Endothelial cell of umbilical vein (primary cell): ENCODE results near the gene USP35. TPM values are rescaled to one million over a fixed set of nuclear protein-coding genes. Genes with fewer than 3 reads are reported as not detected.

Source experiments
- BruUV-seq: library from RNA; stranded (reverse); fragments of 400-500 nt; replicated peaks from 2 replicates; lab custom pipeline; 2021; lab: Mats Ljungman, UMichigan
- CTCF ChIA-PET: fragments of 300-600, 350-600 bp; sonication (Branson Sonifier 250); formaldehyde crosslinking; loops from one replicate; lab custom pipeline; 2021; ENCODE audit warnings: antibody characterized with exemption, inconsistent platforms; lab: Charles Lee
- POLR2A ChIA-PET: fragments of 300-600, 350-600 bp; sonication (Branson Sonifier 250); formaldehyde crosslinking; loops from one replicate; lab custom pipeline; 2021; ENCODE audit warnings: antibody characterized with exemption, inconsistent platforms; lab: Charles Lee
- DNase-seq: peaks from one replicate; pipeline ENCODE4 v3.0.0-alpha.2; 2011; ENCODE audit warnings: low read depth, low spot score
- FAIRE-seq: peaks from 2 replicates; lab custom pipeline; 2011; peaks lifted over from hg19 to GRCh38; lab: Jason Lieb, UNC
- H2AFZ ChIP-seq: 2 replicates; pipeline ENCODE4 v1.6.0; 2012; ENCODE audit warnings: low read depth, low read length, control low read depth, inconsistent platforms
- H3K27ac ChIP-seq: 2 replicates; pipeline ENCODE4 v1.5.1; 2011; ENCODE audit warnings: low read depth, mild to moderate bottlenecking, control low read depth, low read length, moderate library complexity; ENCODE audit not compliant: insufficient read depth
- H3K27me3 ChIP-seq, 2 experiments: 2 replicates each; pipeline versions ENCODE4 v1.6.0 to v1.6.1; 2011; ENCODE audit warnings: low read length in 2 of 2, mixed read lengths in 1 of 2; ENCODE audit not compliant: control insufficient read depth in 2 of 2, insufficient read depth in 2 of 2
- H3K36me3 ChIP-seq, 2 experiments: 2 replicates in 1 of 2; 3 replicates in 1 of 2; pipeline ENCODE4 v1.5.1; 2011; ENCODE audit warnings: low read length in 2 of 2, mild to moderate bottlenecking in 1 of 2, moderate library complexity in 1 of 2; ENCODE audit not compliant: control insufficient read depth in 2 of 2, insufficient read depth in 2 of 2; ENCODE audit errors: extremely low read depth in 1 of 2
- H3K4me1 ChIP-seq: 3 replicates; pipeline ENCODE4 v1.5.1; 2011; ENCODE audit warnings: mild to moderate bottlenecking, low read length; ENCODE audit not compliant: control insufficient read depth, insufficient read depth; ENCODE audit errors: extremely low read depth
- H3K4me2 ChIP-seq: 2 replicates; pipeline ENCODE4 v1.6.1; 2011; ENCODE audit warnings: low read length, control low read depth, mixed read lengths; ENCODE audit not compliant: insufficient read depth
- H3K4me3 ChIP-seq, 3 experiments: fragments of 200-600 bp in 1 of 3; sonication (generic), shearing (Covaris generic) in 1 of 3; replicated peaks in 1 of 3; 2 replicates each; pipeline ENCODE4 v1.5.1; 2011 to 2016; ENCODE audit warnings: control low read depth in 3 of 3, low read length in 3 of 3, mild to moderate bottlenecking in 2 of 3, inconsistent platforms in 1 of 3, low read depth in 1 of 3, moderate library complexity in 1 of 3; ENCODE audit not compliant: insufficient read depth in 1 of 3
- H3K79me2 ChIP-seq: 2 replicates; pipeline ENCODE4 v1.6.0; 2012; ENCODE audit warnings: low read length, inconsistent platforms; ENCODE audit not compliant: control insufficient read depth, insufficient read depth
- H3K9ac ChIP-seq: replicated peaks from 2 replicates; pipeline ENCODE3; 2011; ENCODE audit warnings: low read length, control low read depth; ENCODE audit not compliant: insufficient read depth; ENCODE audit errors: extremely low read depth
- H3K9me1 ChIP-seq: replicated peaks from 3 replicates; pipeline ENCODE4 v1.6.0; 2011; ENCODE audit warnings: mild to moderate bottlenecking, low read length; ENCODE audit not compliant: control insufficient read depth, insufficient read depth; ENCODE audit errors: extremely low read depth
- H3K9me3 ChIP-seq: replicated peaks from 2 replicates; pipeline ENCODE4 v1.5.1; 2012; ENCODE audit warnings: low read length, inconsistent platforms; ENCODE audit not compliant: control insufficient read depth, insufficient read depth
- H4K20me1 ChIP-seq: replicated peaks from 2 replicates; pipeline ENCODE3; 2011; ENCODE audit warnings: mild to moderate bottlenecking, low read length; ENCODE audit not compliant: control insufficient read depth, insufficient read depth; ENCODE audit errors: extremely low read depth
- CTCF ChIP-seq, 2 donors: IDR thresholded peaks; 1 replicate in 1 of 2; 2 replicates in 1 of 2; pipeline ENCODE4 v1.5.1; 2011; ENCODE audit warnings: low read length in 2 of 2, mild to moderate bottlenecking in 2 of 2, moderate library complexity in 2 of 2, control low read depth in 1 of 2, inconsistent platforms in 1 of 2, low read depth in 1 of 2; ENCODE audit not compliant: insufficient read depth in 1 of 2; ENCODE audit errors: extremely low read depth in 1 of 2
- EZH2 ChIP-seq: IDR thresholded peaks from 2 replicates; pipeline ENCODE4 v1.6.1; 2012; ENCODE audit warnings: borderline replicate concordance, low read depth, mild to moderate bottlenecking, moderate library complexity, low read length, inconsistent platforms; ENCODE audit not compliant: severe bottlenecking
- FOS ChIP-seq: IDR thresholded peaks from 2 replicates; pipeline ENCODE4 v1.6.1; 2011; ENCODE audit warnings: mild to moderate bottlenecking, low read length, moderate library complexity, borderline replicate concordance; ENCODE audit not compliant: insufficient read depth
- GATA2 ChIP-seq: IDR thresholded peaks from 2 replicates; pipeline ENCODE4 v1.7.0; 2011; ENCODE audit warnings: low read depth, mild to moderate bottlenecking, moderate library complexity, mixed read lengths, low read length; ENCODE audit not compliant: insufficient read length, insufficient read depth
- JUN ChIP-seq: IDR thresholded peaks from 2 replicates; pipeline ENCODE4 v1.6.1; 2011; ENCODE audit warnings: borderline replicate concordance, low read depth; ENCODE audit not compliant: insufficient read length, insufficient read depth
- MAX ChIP-seq: IDR thresholded peaks from 2 replicates; pipeline ENCODE4 v1.6.1; 2011; ENCODE audit not compliant: insufficient read depth, insufficient read length
- MYC ChIP-seq: IDR thresholded peaks from one replicate; pipeline ENCODE4 v1.6.1; 2011; ENCODE audit warnings: mild to moderate bottlenecking, low read depth, low read length
- POLR2A ChIP-seq: IDR thresholded peaks from 2 replicates; pipeline ENCODE4 v1.6.1; 2012; ENCODE audit warnings: low read depth, mild to moderate bottlenecking, control low read depth, low read length
- POLR2AphosphoS5 ChIP-seq: IDR thresholded peaks from 2 replicates; pipeline ENCODE4 v1.6.1; 2012; ENCODE audit warnings: low read depth, mild to moderate bottlenecking, control low read depth, low read length, moderate library complexity; ENCODE audit not compliant: insufficient read depth
- dilution Hi-C: fragments of 300-500 bp; cut with MboI; formaldehyde crosslinking; loops from one replicate; pipeline ENCODE4 v1.15.0; 2019; ENCODE audit warnings: low sequenced_read_pairs; ENCODE audit not compliant: extremely low pct_ligation_motif_present
- intact Hi-C: fragments of 100-400 bp; cut with micrococcal nuclease; formaldehyde crosslinking; loops from one replicate; pipeline ENCODE4 v1.10.0; 2022
- polyA plus RNA-seq, 4 experiments: library from polyadenylated mRNA; depleted of rRNA in 3 of 4; stranded (reverse) in 3 of 4; unstranded in 1 of 4; fragments of >200 nt; gene quantifications; 2 replicates each; pipeline versions ENCODE4 v1.2.1 to v1.2.3, GENCODE V29; 2011 to 2012; ENCODE audit warnings: missing spikeins in 1 of 4
- total RNA-seq: library from RNA; stranded (reverse); gene quantifications from 2 replicates; pipeline ENCODE4 v1.2.3, GENCODE V29; 2021

The USP35 gene
- total and polyA plus RNA-seq, 2 donors (not counting 3 experiments of a cell fraction or from before 2014, with no cell fraction given) = 8.9 to 12.4 TPM

GRCh38 chr11:78214331-78215194 lies 25.8 kb downstream of the USP35 start:
- H3K9ac ChIP-seq = no peak overlapping the region
- H3K27me3 ChIP-seq = no peaks in the 10 kb centered on the region
- no peak overlapping the region for H2AFZ ChIP-seq
- FAIRE-seq (no peak), DNase-seq (no peak)
- no peak overlapping the region for H3K27ac ChIP-seq
- H3K4me3 ChIP-seq = no peak overlapping the region
- TF ChIP-seq MYC (no peak), GATA2 (no peak), JUN (no peak), MAX (no peak), EZH2 (no peak), FOS (no peak), POLR2A (no peak), CTCF (IDR thresholded peaks at IDR 0.05; ENCODE audit: extremely low read depth in 1 of 2, insufficient read depth in 1 of 2, low read depth in 1 of 2, low read length in 2 of 2) (no peak), POLR2AphosphoS5 (no peak)
- intact Hi-C loops (no loop called here), dilution Hi-C loops (no loop called here)
- POLR2A ChIA-PET = no interaction called here
- no peaks in the 10 kb centered on the region for H3K9me3 ChIP-seq
- CTCF ChIA-PET = interaction anchor here (1.2 to 1.5 kb wide), 2 partner anchors 14 to 350 kb away, joined by 3 to 8 read pairs; no protein-coding TSS in a partner anchor
- no peak overlapping the region for H3K4me2 ChIP-seq
- no peaks in the 10 kb centered on the region for H3K4me1 ChIP-seq
- H4K20me1 ChIP-seq = no peaks in the 10 kb centered on the region
- BruUV-seq = no TSS peak
- no peaks in the 10 kb centered on the region for H3K79me2 ChIP-seq
- H3K9me1 ChIP-seq = no peaks in the 10 kb centered on the region
- H3K36me3 ChIP-seq = peaks cover 5 to 49% of the 10 kb centered on the region in 2 experiments
